Measurements from ENCODE around the gene LMAN2.
"Not testable (repeated sequence)": the region's sequence is repeated elsewhere in the genome, so short reads cannot be mapped to it uniquely, and the experiment has no call there.

The LMAN2 gene

GRCh38 chr5:177354256-177354655 is 2.8 kb upstream of the LMAN2 start:
- Histone ChIP-seq H3K9ac (ENCODE audit: low read length) (no peak overlapping the region), H3K4me3 (ENCODE audit: low read length) (no peak overlapping the region), H3K36me3 (ENCODE audit: control insufficient read depth, insufficient read depth, low read length, severe bottlenecking) (no peaks in the 10 kb centered on the region), H3K27me3 (replicated peaks; ENCODE audit: control insufficient read depth, insufficient read depth, low read length) (peaks cover 39% of the 10 kb centered on the region), H3K4me1 (ENCODE audit: control insufficient read depth, insufficient read depth, low read length) (peaks cover 21% of the 10 kb centered on the region), H3K9me3 (ENCODE audit: control insufficient read depth, low read length) (peaks cover 8% of the 10 kb centered on the region)
- no peak for DNase-seq (ENCODE audit: low read depth)

GRCh38 chr5:177353093-177353492 is 1.6 kb upstream of the LMAN2 start:
- no peak for DNase-seq (ENCODE audit: low read depth)
- peaks cover 29% of the 10 kb centered on the region for H3K27me3 ChIP-seq (replicated peaks; ENCODE audit: control insufficient read depth, insufficient read depth, low read length)
- H3K9ac ChIP-seq (ENCODE audit: low read length): no peak overlapping the region
- no peaks in the 10 kb centered on the region for H3K36me3 ChIP-seq (ENCODE audit: control insufficient read depth, insufficient read depth, low read length, severe bottlenecking)
- H3K4me1 ChIP-seq (ENCODE audit: control insufficient read depth, insufficient read depth, low read length): peaks cover 25% of the 10 kb centered on the region
- no peak overlapping the region for H3K4me3 ChIP-seq (ENCODE audit: low read length)
- peaks cover 8% of the 10 kb centered on the region for H3K9me3 ChIP-seq (ENCODE audit: control insufficient read depth, low read length)

GRCh38 chr5:177350776-177351391 is 584 bp downstream of the LMAN2 start:
- peak; percentile 21 for DNase-seq (ENCODE audit: low read depth)
- Histone ChIP-seq H3K4me1 (ENCODE audit: control insufficient read depth, insufficient read depth, low read length) (peaks cover 25% of the 10 kb centered on the region), H3K36me3 (ENCODE audit: control insufficient read depth, insufficient read depth, low read length, severe bottlenecking) (peaks cover 10% of the 10 kb centered on the region), H3K4me3 (ENCODE audit: low read length) (peak overlapping the region; percentile 94), H3K9ac (ENCODE audit: low read length) (peak overlapping the region; percentile 98), H3K9me3 (ENCODE audit: control insufficient read depth, low read length) (peaks cover 7% of the 10 kb centered on the region), H3K27me3 (replicated peaks; ENCODE audit: control insufficient read depth, insufficient read depth, low read length) (peaks cover 12% of the 10 kb centered on the region)

- Histone ChIP-seq H3K4me1 (ENCODE audit: control insufficient read depth, insufficient read depth, low read length) (peaks cover 25% of the 10 kb centered on the region), H3K27me3 (replicated peaks; ENCODE audit: control insufficient read depth, insufficient read depth, low read length) (peaks cover 2% of the 10 kb centered on the region), H3K4me3 (ENCODE audit: low read length) (peak overlapping the region; percentile 94), H3K9ac (ENCODE audit: low read length) (no peak overlapping the region), H3K9me3 (ENCODE audit: control insufficient read depth, low read length) (no peaks in the 10 kb centered on the region), H3K36me3 (ENCODE audit: control insufficient read depth, insufficient read depth, low read length, severe bottlenecking) (peaks cover 10% of the 10 kb centered on the region)
- DNase-seq (ENCODE audit: low read depth): no peak
These were observed 1.7 kb downstream of the LMAN2 start for GRCh38 chr5:177349762-177350161.

GRCh38 chr5:177349362-177349647 is 2.2 kb downstream of the LMAN2 start:
- H3K9ac ChIP-seq (ENCODE audit: low read length): no peak overlapping the region
- H3K4me3 ChIP-seq (ENCODE audit: low read length): no peak overlapping the region
- peaks cover 25% of the 10 kb centered on the region for H3K4me1 ChIP-seq (ENCODE audit: control insufficient read depth, insufficient read depth, low read length)
- no peaks in the 10 kb centered on the region for H3K27me3 ChIP-seq (replicated peaks; ENCODE audit: control insufficient read depth, insufficient read depth, low read length)
- peaks cover 10% of the 10 kb centered on the region for H3K36me3 ChIP-seq (ENCODE audit: control insufficient read depth, insufficient read depth, low read length, severe bottlenecking)
- H3K9me3 ChIP-seq (ENCODE audit: control insufficient read depth, low read length): no peaks in the 10 kb centered on the region
- no peak for DNase-seq (ENCODE audit: low read depth)

GRCh38 chr5:177347699-177348098 is 3.8 kb downstream of the LMAN2 start:
- DNase-seq (ENCODE audit: low read depth): no peak
- H3K9ac ChIP-seq (ENCODE audit: low read length): no peak overlapping the region
- no peak overlapping the region for H3K4me3 ChIP-seq (ENCODE audit: low read length)
- no peaks in the 10 kb centered on the region for H3K9me3 ChIP-seq (ENCODE audit: control insufficient read depth, low read length)
- H3K27me3 ChIP-seq (replicated peaks; ENCODE audit: control insufficient read depth, insufficient read depth, low read length): no peaks in the 10 kb centered on the region
- peaks cover 25% of the 10 kb centered on the region for H3K4me1 ChIP-seq (ENCODE audit: control insufficient read depth, insufficient read depth, low read length)
- peaks cover 15% of the 10 kb centered on the region for H3K36me3 ChIP-seq (ENCODE audit: control insufficient read depth, insufficient read depth, low read length, severe bottlenecking)

GRCh38 chr5:177346820-177347219 is 4.6 kb downstream of the LMAN2 start:
- Histone ChIP-seq H3K36me3 (ENCODE audit: control insufficient read depth, insufficient read depth, low read length, severe bottlenecking) (peaks cover 18% of the 10 kb centered on the region), H3K9ac (ENCODE audit: low read length) (no peak overlapping the region), H3K27me3 (replicated peaks; ENCODE audit: control insufficient read depth, insufficient read depth, low read length) (no peaks in the 10 kb centered on the region), H3K4me3 (ENCODE audit: low read length) (no peak overlapping the region), H3K9me3 (ENCODE audit: control insufficient read depth, low read length) (no peaks in the 10 kb centered on the region), H3K4me1 (ENCODE audit: control insufficient read depth, insufficient read depth, low read length) (peaks cover 21% of the 10 kb centered on the region)
- no peak for DNase-seq (ENCODE audit: low read depth)

- H3K36me3 ChIP-seq (ENCODE audit: control insufficient read depth, insufficient read depth, low read length, severe bottlenecking): peaks cover 25% of the 10 kb centered on the region
- DNase-seq (ENCODE audit: low read depth): no peak
These were observed 6.6 kb downstream of the LMAN2 start for GRCh38 chr5:177344891-177345290.

GRCh38 chr5:177343777-177344176 is 7.7 kb downstream of the LMAN2 start:
- H3K36me3 ChIP-seq (ENCODE audit: control insufficient read depth, insufficient read depth, low read length, severe bottlenecking): peaks cover 37% of the 10 kb centered on the region
- no peaks in the 10 kb centered on the region for H3K27me3 ChIP-seq (replicated peaks; ENCODE audit: control insufficient read depth, insufficient read depth, low read length)

More at GRCh38 chr5:177344891-177345290, 6.6 kb downstream of the LMAN2 start:
- peaks cover 11% of the 10 kb centered on the region for H3K4me1 ChIP-seq (ENCODE audit: control insufficient read depth, insufficient read depth, low read length)
- H3K9me3 ChIP-seq (ENCODE audit: control insufficient read depth, low read length): no peaks in the 10 kb centered on the region
- no peaks in the 10 kb centered on the region for H3K27me3 ChIP-seq (replicated peaks; ENCODE audit: control insufficient read depth, insufficient read depth, low read length)
- no peak overlapping the region for H3K4me3 ChIP-seq (ENCODE audit: low read length)
- no peak overlapping the region for H3K9ac ChIP-seq (ENCODE audit: low read length)

GRCh38 chr5:177343000-177343399 is 8.5 kb downstream of the LMAN2 start:
- DNase-seq (ENCODE audit: low read depth); H3K27me3 ChIP-seq (replicated peaks; ENCODE audit: control insufficient read depth, insufficient read depth, low read length); H3K9me3 ChIP-seq (ENCODE audit: control insufficient read depth, low read length); H3K4me3 ChIP-seq (ENCODE audit: low read length); H3K9ac ChIP-seq (ENCODE audit: low read length); H3K4me1 ChIP-seq (ENCODE audit: control insufficient read depth, insufficient read depth, low read length): not testable (repeated sequence)
- peaks cover 42% of the 10 kb centered on the region for H3K36me3 ChIP-seq (ENCODE audit: control insufficient read depth, insufficient read depth, low read length, severe bottlenecking)

More at GRCh38 chr5:177343777-177344176, 7.7 kb downstream of the LMAN2 start:
- DNase-seq (ENCODE audit: low read depth): no peak
- Histone ChIP-seq H3K4me3 (ENCODE audit: low read length) (no peak overlapping the region), H3K9ac (ENCODE audit: low read length) (no peak overlapping the region), H3K4me1 (ENCODE audit: control insufficient read depth, insufficient read depth, low read length) (no peaks in the 10 kb centered on the region), H3K9me3 (ENCODE audit: control insufficient read depth, low read length) (no peaks in the 10 kb centered on the region)

GRCh38 chr5:177339107-177339638 is 12.3 kb downstream of the LMAN2 start:
- no peak overlapping the region for H3K4me3 ChIP-seq (ENCODE audit: low read length)
- no peaks in the 10 kb centered on the region for H3K9me3 ChIP-seq (ENCODE audit: control insufficient read depth, low read length)
- H3K4me1 ChIP-seq (ENCODE audit: control insufficient read depth, insufficient read depth, low read length): no peaks in the 10 kb centered on the region
- no peak for DNase-seq (ENCODE audit: low read depth)
- no peaks in the 10 kb centered on the region for H3K27me3 ChIP-seq (replicated peaks; ENCODE audit: control insufficient read depth, insufficient read depth, low read length)
- H3K36me3 ChIP-seq (ENCODE audit: control insufficient read depth, insufficient read depth, low read length, severe bottlenecking): peaks cover 70% of the 10 kb centered on the region
- H3K9ac ChIP-seq (ENCODE audit: low read length): no peak overlapping the region

Data from adipocyte (in vitro differentiated cells).